NCI-H2081 (cell line): Measurements from ENCODE around the gene CREBBP.

Experiments
- DNase-seq, 2 experiments: peaks; one replicate each; lab custom pipeline; 2025; lab: John Stamatoyannopoulos, UW

CREBBP gene

GRCh38 chr16:3856367-3857141 is 24.0 kb downstream of the CREBBP start:
- no peak for DNase-seq

DNA sequence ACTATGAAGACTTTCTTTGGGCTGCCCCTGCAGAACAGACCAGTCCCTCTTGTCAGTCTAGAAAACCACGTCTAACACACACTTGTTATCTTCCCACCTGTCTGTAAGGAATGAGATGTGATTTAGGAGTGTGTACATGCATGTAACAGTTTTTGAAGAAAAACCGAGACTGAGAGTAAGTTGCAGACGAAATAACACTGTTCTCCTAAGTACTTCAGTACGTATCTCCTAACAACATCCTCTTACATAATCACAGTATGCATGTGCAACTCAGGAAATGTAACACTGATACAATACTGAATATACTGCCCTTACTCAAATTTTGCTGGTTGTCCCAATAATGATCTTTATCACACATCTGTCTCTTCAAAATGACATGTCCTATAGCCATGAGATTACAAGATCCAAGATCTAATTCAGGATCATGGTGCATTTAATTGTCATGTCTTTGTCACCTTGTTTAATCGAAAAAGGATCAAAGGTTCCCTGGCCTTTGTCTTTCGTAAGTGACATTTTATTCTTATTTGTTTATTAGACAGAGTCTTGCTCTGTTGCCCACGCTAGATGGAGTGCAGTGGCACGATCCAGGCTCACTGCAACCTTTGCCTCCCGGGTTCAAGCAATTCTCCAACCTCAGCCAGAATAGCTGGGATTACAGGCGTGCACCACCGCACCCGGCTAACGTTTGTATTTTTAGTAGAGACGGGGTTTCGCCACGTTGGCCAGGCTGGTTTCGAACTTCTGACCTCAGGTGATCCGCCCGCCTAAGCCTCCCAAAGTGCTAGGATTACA is 25.6 kb downstream of the CREBBP start:
- DNase-seq, result no peak

- no peak for DNase-seq
These were observed 30.0 kb downstream of the CREBBP start for GRCh38 chr16:3850544-3850899.

DNA sequence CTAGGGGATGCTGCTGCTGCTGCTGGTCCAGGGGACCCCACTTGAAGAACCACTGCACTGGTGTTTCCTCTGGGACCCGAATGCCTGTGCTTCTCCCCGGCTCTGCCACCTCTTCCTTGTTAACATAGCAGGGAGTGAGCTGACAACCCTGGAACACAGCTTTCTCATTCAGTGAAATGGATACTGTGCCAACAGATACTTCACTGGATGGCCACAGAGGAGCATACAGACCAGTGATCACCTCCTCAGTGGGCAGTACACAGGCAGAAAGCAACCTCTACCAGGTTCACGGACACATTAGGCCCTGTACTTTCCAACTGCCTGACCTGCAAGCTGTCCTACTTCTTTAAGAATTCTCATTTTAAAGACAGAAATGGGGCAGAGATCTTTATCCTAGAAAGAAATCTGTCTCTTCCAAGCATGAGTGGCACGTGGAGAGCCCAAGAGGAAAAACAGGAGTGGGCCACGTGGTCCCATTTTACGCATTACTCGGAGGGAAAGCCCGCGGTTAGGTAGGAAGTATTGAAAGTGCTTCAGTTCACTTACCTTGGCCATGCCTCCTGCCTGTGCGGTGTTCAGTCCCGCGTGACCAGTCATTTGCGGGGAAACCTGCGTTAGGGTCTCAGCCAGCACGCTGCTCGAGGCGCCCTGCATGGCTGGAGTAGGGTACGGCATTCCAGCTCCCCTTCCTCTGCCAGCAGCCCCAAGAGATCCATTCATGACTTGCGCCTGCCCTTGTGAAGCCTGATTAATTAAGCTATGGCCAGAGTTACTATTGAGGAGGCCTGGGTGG is 30.6 kb downstream of the CREBBP start:
- no peak for DNase-seq

- no peak for DNase-seq
These were observed 33.9 kb downstream of the CREBBP start for GRCh38 chr16:3846595-3847091.

DNA sequence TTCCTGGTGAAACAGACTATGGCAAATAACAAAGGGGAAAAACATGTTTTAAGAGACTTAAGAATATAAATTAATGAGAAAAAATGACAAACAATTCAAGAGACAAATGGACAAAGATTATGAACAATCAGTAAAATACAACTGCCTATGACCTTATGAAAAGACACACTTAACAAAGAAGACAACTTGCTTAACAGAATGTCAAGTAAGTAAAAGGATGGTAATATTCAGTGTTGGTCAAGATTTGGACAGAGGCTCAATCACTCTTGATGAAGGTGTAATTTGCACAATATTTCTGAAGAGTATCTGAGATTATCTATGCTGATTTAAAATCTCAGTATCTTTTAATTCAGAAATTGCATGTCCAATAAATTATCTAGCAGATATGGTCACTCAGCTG is 34.4 kb downstream of the CREBBP start:
- DNase-seq, result no peak

DNA sequence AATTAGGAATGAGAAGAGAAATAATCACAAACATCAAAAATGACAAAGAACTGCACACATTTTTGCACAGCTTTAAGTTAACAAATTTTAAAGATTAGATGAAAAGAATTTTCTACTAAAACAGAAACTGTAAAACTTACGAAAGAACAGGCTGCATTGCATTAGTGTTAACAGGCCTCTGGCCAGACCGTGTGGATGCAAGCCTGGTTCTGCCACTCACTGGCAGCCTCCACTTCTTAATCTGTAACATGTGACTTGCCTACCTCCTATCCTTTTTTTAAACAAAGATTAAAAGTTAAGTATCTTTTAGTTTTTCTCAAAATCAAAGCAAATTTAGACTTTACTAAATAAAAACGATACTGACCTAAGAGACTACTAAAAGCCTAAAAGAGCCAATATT is 37.5 kb downstream of the CREBBP start:
- DNase-seq, result no peak

DNA sequence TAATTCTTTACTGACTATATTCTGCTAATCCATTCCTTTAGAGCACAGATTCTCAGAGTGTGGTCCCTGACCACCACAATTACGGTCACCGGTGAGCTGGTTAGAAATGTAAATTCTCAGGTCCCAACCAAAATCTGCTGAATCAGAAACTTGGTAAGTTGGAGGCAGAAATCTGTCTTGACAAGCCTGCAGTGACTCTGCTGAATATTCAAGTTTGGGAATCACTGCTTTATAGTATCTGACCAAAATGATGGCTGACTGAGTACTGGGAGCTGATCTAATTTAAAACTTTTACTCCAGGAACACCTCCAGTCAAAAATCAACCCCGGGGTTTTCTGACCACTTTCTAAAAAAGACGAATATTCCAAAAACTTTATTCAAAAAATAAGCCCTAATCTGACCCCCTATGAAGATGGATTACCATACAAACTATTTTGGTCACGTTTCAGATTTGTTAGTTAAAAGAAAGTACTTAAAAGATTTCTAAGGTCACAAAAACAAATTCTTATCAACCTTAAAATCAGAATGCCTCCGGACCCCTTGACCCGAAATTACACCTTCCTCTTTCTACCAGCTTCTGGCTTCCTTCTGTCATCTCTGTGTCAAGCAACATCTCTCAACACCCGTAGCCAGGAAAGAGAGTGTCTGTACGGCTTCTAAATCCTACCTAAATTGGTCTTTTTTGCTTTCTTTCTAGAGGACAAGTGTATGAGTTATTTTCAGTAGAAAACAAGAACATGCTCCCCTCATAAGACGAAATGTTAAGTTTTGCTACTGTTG is 38.6 kb downstream of the CREBBP start:
- DNase-seq, result no peak

DNA sequence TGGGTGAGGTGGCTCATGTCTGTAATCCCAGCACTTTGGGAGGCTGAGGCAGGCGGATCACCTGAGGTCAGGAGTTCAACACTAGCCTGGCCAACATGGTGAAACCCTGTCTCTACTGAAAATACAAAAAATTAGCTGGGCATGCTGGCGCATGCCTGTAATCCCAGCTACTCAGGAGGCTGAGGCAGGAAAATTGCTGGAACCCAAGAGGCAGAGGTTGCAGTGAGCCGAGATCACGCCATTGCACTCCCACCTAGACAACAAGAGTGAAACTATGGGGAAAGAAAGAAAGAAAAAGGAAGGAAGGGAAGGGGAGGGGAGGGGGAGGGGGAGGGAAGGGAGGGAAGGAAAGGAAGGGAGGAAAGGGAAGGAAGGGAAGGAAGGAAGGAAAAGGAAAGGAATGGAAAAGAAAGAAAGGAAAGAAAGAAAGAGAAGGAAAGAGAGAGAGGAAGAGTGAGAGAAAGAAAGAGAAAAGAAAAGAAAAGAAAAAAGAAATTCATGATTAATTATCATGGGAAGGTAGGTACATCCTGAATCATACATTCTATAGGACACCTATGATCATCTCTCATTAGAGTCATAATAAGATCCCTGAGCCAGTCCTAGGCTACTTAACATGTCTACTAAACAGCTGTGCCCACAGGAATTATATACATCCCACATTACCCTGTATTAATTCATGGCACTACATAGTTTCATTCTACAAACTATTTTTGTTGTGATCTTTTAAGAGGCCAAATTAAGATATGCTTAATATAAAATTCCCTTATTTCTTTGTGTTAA is 40.9 kb downstream of the CREBBP start:
- DNase-seq, result no peak

GRCh38 chr16:3838600-3839401 is 41.7 kb downstream of the CREBBP start:
- no peak for DNase-seq

DNA sequence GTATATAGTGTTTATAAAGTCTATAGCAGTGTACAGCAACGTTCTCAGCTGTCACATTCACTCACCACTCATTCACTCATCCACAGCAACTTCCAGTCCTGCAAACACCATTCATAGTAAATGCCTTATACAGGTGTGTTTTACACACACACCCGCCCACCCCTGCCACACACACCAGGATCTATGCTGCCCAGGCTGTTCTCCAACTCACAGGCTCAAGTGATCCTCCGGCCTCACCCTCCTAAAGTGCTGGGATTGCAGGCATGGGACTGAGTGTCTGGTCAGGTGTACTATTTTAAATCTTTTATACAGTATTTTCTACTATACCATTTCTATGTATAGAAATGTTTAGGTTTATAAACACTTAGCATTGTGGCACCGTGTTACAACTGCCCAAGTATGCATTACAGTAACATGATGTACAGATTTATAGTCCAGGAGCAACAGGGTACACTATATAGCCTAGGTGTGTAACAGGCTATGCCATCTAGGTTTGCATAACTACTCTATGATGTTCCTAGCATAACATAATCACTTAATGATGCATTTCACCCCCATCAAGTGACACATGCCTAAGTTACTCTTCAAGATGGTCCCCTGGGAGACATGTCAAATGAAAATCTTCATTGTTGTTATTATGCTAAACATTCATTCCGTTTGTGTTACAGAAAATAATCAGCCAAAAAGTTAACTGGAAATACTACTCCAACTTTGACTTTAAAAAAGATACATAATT is 42.5 kb downstream of the CREBBP start:
- DNase-seq, result no peak

DNA sequence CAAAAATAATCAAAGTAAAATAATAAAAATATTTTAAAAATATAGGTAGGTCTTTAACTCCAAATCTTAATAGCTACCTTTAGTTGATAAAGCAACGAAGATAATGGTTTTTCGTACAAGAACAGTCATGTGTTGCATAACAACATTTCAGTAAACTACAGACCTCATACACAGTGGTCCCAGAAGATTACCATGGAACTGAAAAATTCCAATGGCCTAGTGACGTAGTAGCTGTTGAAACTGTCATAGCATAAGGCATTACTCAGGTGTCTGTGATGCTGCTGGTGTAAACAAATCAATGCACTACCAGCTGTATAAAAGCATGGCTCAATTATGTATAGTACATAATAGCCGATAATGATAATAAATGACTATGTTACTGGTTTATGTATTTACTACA is 43.9 kb downstream of the CREBBP start:
- DNase-seq, result no peak

GRCh38 chr16:3835089-3835602 is 45.4 kb downstream of the CREBBP start:
- DNase-seq, result no peak

DNA sequence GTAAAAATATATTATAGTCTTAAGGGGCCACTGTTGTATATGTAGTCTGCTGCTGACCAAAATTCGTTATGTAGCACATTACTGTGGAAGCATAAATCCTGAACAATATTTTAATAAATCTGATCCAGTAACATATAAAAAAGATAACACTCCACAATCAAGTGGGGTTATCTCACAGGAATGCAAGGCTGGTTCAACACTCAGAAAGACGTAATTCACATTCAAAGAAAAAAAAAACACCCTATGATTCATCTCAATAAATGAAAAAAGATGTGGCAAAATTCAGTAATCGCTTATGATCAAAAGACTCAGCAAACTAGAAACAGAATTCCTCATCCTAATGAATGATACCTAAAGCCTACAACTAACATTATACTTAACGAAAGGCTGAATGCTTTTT is 47.8 kb downstream of the CREBBP start:
- no peak for DNase-seq

- DNase-seq, result no peak
These were observed 49.8 kb downstream of the CREBBP start for GRCh38 chr16:3830625-3831254.

DNA sequence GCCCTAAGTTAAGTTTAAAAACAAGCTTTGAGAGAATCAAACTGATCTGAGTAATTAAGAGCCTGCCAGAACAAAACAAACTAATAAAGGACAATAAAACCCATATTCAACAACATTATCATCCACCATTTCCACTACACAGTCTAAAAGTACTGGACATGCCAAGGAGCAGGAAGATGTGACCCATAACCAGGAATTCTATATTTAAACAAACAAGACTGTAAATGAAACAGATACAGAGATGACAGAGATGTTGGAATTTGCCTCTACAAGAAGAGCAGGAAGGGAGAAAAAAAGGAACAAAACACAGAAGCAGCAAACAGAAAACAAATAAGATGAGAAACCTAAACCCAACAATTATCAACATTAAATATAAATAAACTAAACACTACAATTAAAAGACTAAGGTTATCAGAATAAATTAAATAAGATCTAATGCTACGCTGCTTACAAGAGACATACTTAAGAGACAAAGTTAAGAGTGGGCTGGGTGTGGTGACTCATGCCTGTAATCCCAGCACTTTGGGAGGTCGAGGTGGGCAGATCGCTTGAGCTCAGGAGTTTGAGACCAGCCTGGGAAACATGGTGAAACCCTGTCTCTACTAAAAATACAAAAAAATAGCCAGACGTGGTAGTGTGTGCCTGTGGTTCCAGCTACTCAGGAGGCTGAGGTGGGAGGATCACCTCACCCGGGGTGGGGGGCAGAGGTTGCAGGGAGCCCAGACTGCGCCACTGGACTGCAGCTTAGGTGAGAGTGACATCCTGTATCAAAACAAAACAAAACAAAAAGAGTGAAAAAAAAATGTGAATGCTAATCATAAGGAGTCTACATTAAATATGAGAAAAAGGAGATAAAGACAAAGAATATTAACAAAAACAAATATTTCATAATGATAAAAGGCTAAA is 50.6 kb downstream of the CREBBP start:
- no peak for DNase-seq

DNA sequence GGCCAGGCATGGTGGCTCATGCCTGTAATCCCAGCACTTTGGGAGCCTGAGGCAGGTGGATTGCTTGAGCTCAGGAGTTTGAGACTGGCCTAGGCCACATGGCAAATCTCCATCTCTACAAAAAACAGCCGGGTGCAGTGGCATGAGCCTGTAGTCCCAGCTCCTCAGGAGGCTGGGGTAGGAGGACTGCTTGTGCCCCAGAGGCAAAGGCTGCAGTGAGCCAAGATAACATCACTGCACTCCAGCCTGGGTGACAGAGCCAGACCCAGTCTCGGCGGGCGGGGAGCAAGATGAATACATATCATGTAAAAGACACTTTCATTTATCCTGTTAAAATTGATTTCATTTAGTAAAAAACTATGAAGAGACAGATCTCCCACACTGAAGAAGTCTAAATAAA is 54.6 kb downstream of the CREBBP start:
- no peak for DNase-seq

DNA sequence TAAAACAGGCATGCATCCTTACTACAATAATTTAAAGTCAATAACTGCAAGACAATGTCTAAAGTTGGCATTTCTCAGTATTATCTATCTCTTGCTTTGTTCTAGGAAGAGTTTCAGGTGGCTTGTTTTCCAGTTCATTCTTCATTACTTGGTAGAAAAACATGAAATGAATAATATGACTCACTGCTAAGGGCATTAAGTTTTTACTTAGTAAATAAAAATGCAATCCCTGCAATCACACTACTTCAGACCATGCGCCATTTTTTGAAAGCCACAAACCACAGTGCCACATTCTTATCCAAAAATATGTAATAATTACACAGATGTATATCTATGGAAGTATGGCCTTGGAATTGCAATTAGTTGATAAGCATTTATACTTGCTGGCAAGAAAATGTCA is 55.4 kb downstream of the CREBBP start:
- no peak for DNase-seq
